ENCODE data around the gene PBRM1.
A peak's percentile ranks its signal among the peaks of the same experiment; 100 is the strongest.

Gene PBRM1

GRCh38 chr3:52524752-52525679 is 160.7 kb downstream of the PBRM1 start:
- DNase-seq (ENCODE audit: low spot score), result no peak

DNA sequence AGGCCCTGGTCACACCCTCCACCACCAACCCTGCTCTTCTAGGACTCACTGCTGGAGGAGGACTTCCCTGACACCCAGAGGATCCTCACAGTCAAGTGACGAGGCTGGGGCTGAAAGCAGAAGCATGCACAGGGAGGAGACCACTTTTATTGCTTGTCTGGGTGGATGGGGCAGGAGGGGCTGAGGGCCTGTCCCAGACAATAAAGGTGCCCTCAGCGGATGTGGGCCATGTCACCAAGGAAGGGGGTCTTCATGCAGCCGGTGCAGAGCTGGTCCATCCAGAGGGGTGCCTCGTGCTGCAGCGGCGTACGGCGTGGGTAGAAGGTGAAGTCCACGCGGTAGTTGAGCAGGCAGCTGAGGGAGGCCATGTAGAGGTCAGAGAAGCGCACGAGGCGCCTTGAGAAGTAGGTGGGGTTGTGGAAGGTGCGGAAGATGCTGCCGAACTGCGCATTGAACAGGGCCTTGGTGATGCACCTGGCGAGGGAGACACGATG is 161.4 kb downstream of the PBRM1 start:
- DNase-seq (ENCODE audit: low spot score), result no peak

- no peak for DNase-seq (ENCODE audit: low spot score)
These were observed 162.1 kb downstream of the PBRM1 start for GRCh38 chr3:52523386-52524257.

- DNase-seq (ENCODE audit: low spot score), result no peak
These were observed 163.0 kb downstream of the PBRM1 start for GRCh38 chr3:52522651-52523251.

DNA sequence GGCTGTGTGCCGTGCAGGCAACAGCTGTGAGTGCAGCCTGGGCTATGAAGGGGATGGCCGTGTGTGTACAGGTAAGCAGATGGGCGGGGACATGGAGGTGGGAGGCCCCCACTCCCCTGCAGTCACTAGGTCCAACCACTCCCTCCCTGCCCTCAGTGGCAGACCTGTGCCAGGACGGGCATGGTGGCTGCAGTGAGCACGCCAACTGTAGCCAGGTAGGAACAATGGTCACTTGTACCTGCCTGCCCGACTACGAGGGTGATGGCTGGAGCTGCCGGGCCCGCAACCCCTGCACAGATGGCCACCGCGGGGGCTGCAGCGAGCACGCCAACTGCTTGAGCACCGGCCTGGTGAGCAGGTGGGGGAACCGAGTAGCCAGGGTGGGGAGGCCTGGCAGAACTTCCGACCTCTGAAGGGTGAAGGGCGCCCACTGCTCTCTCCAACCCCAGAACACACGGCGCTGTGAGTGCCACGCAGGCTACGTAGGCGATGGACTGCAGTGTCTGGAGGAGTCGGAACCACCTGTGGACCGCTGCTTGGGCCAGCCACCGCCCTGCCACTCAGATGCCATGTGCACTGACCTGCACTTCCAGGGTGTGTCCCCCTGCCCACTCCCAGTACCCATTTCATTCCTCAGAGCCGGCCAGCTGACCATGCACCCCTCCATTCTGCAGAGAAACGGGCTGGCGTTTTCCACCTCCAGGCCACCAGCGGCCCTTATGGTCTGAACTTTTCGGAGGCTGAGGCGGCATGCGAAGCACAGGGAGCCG is 163.6 kb downstream of the PBRM1 start:
- no peak for DNase-seq (ENCODE audit: low spot score)

- DNase-seq (ENCODE audit: low spot score), result no peak
These were observed 164.3 kb downstream of the PBRM1 start for GRCh38 chr3:52521488-52521824.

- DNase-seq (ENCODE audit: low spot score), result no peak
These were observed 164.8 kb downstream of the PBRM1 start for GRCh38 chr3:52520716-52521487.

DNA sequence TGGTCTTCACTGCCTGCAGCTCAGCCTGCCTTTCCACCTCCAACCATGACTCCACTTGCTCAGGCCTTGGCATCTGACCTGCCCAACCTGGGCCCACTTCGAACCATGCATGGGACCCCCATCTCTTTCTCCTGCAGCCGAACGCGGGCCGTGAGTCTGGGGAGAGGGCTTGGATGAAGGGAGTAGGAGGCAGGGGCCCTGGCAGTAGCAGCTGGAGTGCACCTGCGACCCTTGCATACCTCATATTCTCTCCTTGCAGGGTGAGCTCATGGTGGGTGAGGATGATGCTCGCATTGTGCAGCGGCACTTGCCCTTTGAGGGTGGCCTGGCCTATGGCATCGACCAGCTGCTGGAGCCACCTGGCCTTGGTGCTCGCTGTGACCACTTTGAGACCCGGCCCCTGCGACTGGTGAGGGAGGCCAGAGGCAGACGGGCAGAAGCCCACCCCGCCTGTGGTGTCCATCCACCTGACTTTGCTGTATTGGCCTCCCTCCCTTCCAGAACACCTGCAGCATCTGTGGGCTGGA is 165.5 kb downstream of the PBRM1 start:
- no peak for DNase-seq (ENCODE audit: low spot score)

- no peak for DNase-seq (ENCODE audit: low spot score)
These were observed 166.1 kb downstream of the PBRM1 start for GRCh38 chr3:52519445-52520140.

DNA sequence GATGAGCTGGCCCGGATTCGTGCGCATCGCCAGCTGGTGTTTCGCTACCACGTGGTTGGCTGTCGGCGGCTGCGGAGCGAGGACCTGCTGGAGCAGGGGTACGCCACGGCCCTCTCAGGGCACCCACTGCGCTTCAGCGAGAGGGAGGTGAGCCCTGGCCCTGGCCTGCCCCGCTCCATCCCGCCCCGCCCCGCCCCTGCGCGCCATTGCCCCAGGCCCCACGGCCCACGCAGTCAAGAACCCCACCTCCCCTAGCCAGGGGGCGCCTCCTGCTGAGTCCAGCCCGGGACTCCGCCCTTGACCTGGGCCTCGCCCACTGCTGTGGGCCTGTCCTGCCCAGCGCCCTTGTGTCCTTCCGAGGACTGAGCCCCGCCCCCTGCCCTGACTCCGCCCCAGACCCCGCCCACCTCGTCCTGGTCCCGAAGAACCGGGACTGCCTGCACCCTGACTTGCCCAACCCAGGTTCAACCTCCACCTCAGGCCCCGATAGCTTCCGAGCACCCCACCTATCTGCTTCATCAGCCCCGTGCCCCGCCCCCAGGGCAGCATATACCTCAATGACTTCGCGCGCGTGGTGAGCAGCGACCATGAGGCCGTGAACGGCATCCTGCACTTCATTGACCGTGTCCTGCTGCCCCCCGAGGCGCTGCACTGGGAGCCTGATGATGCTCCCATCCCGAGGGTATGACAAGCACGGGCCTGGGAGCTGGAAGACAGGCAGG is 166.8 kb downstream of the PBRM1 start:
- peak; percentile 73 for DNase-seq (ENCODE audit: low spot score)

GRCh38 chr3:52517796-52518722 is 167.7 kb downstream of the PBRM1 start:
- DNase-seq (ENCODE audit: low spot score), result no peak

DNA sequence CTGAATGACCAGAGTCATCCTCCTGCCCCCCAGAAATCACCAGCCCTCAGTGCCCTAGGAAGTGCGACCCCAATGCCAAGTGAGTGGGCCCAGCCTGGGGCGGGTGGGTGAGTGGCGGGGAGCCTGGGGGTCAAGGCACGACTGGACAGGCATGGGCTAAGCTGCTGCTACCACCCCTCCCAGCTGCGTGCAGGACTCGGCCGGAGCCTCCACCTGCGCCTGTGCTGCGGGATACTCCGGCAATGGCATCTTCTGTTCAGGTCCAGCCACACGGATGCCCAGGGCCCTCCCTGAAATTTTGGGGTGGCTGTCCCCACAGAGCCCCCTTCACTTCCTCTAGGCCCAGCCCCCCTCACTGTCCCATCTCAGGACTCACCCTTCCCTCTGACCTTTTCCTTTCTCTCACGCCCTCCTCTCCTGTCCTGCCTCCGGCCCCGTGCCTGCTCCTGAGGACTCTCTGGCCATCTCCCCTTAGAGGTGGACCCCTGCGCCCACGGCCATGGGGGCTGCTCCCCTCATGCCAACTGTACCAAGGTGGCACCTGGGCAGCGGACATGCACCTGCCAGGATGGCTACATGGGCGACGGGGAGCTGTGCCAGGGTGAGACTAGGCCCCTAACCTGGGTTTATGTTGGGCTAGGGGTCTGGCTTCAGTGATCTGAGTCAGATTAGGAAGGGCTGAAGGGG is 169.1 kb downstream of the PBRM1 start:
- no peak for DNase-seq (ENCODE audit: low spot score)

GRCh38 chr3:52515192-52515591 is 170.5 kb downstream of the PBRM1 start:
- DNase-seq (ENCODE audit: low spot score), result no peak

- DNase-seq (ENCODE audit: low spot score), result no peak
These were observed 171.1 kb downstream of the PBRM1 start for GRCh38 chr3:52514576-52514975.

DNA sequence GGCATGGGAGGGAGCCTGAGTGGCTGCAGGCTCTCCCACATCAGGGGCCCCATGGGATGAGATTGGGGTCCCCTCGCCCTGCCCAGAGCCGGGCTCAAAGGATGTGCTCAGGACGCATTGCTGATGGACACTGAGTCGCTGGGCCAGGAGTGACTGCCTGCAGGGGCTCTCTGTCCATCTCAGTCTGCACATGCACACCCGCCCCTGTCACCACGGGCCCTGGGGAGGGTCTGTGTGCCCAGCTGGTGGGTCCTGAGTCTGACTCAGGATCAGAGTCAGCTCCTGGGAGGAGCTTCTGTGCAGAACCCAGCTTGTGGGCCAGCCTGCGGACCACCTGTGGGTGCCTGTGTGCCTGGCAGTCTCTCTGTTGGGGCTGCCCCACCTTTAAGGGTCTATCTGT is 172.4 kb downstream of the PBRM1 start:
- no peak for DNase-seq (ENCODE audit: low spot score)

GRCh38 chr3:52512727-52513126 is 173.0 kb downstream of the PBRM1 start:
- no peak for DNase-seq (ENCODE audit: low spot score)

DNA sequence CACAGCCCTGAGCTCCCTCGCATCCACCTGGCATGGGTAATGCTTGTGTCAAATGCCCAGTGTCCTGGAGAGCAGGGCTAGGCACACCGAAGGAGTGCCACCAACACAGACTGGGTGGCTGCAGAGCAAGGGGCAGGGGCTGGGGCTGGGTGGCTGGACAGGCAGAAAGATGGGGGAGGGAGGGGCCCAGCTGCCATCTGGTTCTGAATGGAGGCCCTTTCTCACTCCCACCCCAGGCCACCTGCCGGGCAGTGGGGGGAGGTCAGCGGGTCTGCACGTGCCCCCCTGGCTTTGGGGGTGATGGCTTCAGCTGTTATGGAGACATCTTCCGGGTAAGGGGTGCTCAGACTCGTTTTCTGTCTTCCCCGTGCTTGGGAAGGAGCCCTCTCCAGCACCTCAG is 173.6 kb downstream of the PBRM1 start:
- no peak for DNase-seq (ENCODE audit: low spot score)

GRCh38 chr3:52511509-52511908 is 174.2 kb downstream of the PBRM1 start:
- no peak for DNase-seq (ENCODE audit: low spot score)

Measured in COLO829 (cell line).